ENCODE data around the gene IGF1. TPM values are rescaled to one million over a fixed set of nuclear protein-coding genes. Genes with fewer than 3 reads are reported as not detected.
A peak's percentile ranks its signal among the peaks of the same experiment; 100 is the strongest.

Gene IGF1
- total and polyA plus RNA-seq, 10 of the 15 experiments (the other 5 are each of a cell fraction or from before 2014, with no cell fraction given): 2.4 to 9.2 (median 3.5) TPM

DNA sequence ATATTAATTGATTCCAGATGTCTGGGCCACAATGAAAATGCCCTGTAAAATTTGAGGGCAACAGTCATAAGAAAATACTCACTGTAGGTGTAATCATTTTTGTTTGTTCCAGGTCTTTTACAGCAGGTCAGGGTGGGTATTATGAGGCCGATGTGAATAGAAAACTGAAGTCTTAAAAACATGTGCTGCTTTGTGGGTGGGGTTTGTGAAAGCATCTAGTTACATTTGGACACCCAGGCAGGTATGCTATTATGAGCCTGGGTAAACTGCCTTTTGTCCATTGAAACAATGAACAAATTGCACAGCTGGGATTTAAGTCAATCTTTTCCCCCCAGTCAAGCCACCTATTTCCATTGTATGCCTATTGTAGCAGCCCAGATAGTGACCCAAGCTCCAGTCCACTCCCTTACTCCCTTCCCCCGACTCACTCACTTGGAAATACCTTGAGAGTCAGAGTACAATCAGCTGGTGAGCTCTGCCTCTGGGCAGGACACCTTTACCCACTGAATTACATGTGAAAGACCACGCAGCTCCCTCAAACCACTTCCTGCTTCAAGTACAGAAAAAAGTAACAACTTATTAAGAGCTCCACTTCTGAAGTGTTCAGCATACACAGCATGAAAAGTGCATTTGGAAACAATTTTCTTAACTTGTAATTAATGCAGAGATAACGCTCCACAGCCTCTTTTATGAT, 1.8 kb downstream of the IGF1 start (continued):
- TF ChIP-seq, protein P1, sequence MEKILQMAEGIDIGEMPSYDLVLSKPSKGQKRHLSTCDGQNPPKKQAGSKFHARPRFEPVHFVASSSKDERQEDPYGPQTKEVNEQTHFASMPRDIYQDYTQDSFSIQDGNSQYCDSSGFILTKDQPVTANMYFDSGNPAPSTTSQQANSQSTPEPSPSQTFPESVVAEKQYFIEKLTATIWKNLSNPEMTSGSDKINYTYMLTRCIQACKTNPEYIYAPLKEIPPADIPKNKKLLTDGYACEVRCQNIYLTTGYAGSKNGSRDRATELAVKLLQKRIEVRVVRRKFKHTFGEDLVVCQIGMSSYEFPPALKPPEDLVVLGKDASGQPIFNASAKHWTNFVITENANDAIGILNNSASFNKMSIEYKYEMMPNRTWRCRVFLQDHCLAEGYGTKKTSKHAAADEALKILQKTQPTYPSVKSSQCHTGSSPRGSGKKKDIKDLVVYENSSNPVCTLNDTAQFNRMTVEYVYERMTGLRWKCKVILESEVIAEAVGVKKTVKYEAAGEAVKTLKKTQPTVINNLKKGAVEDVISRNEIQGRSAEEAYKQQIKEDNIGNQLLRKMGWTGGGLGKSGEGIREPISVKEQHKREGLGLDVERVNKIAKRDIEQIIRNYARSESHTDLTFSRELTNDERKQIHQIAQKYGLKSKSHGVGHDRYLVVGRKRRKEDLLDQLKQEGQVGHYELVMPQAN (conservative IDR thresholded peaks at IDR 0.05): 0 out of 2 replicates have a peak, but pooled peaks have one; percentile 36
- TF ChIP-seq TARDBP (IDR thresholded peaks at IDR 0.05; ENCODE audit: borderline replicate concordance) (no peak), RUNX3 (IDR thresholded peaks at IDR 0.05; ENCODE audit: low read length) (peak; percentile 94), SREBF1 (IDR thresholded peaks at IDR 0.05; ENCODE audit: low read length) (no peak), BHLHE40 (IDR thresholded peaks at IDR 0.05; ENCODE audit: borderline replicate concordance in 1 of 2, low read depth in 2 of 2, low read length in 1 of 2) (peak; percentile 25 to 28; a peak in 1 of 4 replicates), ZNF207 (IDR thresholded peaks at IDR 0.05; ENCODE audit: borderline replicate concordance) (no peak), HDAC2 (IDR thresholded peaks at IDR 0.05) (no peak; the same call in 1 of the 2 replicates), MEF2B (IDR thresholded peaks at IDR 0.05; ENCODE audit: partially characterized antibody, poor library complexity, severe bottlenecking) (peak; percentile 49), RAD51 (IDR thresholded peaks at IDR 0.05) (no peak), FOS (IDR thresholded peaks at IDR 0.05; ENCODE audit: borderline replicate concordance, extremely low read depth, insufficient read length) (no peak), CHD4 (IDR thresholded peaks at IDR 0.05) (no peak), TCF7 (IDR thresholded peaks at IDR 0.05; ENCODE audit: borderline replicate concordance) (no peak), RBBP5 (conservative IDR thresholded peaks at IDR 0.05) (no peak), ZBED1 (IDR thresholded peaks at IDR 0.05; ENCODE audit: borderline replicate concordance) (no peak), CREM (IDR thresholded peaks at IDR 0.05; ENCODE audit: low read depth) (no peak), POLR2AphosphoS2 (IDR thresholded peaks at IDR 0.05; ENCODE audit: low read depth, low read length) (no peak), SUZ12 (IDR thresholded peaks at IDR 0.05; ENCODE audit: unreplicated experiment) (no peak), KLF5 (IDR thresholded peaks at IDR 0.05; ENCODE audit: partially characterized antibody) (peak; percentile 8), RFX5 (IDR thresholded peaks at IDR 0.05; ENCODE audit: low read depth, low read length) (no peak)
- TF ChIP-seq, protein P2, sequence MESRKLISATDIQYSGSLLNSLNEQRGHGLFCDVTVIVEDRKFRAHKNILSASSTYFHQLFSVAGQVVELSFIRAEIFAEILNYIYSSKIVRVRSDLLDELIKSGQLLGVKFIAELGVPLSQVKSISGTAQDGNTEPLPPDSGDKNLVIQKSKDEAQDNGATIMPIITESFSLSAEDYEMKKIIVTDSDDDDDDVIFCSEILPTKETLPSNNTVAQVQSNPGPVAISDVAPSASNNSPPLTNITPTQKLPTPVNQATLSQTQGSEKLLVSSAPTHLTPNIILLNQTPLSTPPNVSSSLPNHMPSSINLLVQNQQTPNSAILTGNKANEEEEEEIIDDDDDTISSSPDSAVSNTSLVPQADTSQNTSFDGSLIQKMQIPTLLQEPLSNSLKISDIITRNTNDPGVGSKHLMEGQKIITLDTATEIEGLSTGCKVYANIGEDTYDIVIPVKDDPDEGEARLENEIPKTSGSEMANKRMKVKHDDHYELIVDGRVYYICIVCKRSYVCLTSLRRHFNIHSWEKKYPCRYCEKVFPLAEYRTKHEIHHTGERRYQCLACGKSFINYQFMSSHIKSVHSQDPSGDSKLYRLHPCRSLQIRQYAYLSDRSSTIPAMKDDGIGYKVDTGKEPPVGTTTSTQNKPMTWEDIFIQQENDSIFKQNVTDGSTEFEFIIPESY (IDR thresholded peaks at IDR 0.05): no peak
- TF ChIP-seq, protein P3, sequence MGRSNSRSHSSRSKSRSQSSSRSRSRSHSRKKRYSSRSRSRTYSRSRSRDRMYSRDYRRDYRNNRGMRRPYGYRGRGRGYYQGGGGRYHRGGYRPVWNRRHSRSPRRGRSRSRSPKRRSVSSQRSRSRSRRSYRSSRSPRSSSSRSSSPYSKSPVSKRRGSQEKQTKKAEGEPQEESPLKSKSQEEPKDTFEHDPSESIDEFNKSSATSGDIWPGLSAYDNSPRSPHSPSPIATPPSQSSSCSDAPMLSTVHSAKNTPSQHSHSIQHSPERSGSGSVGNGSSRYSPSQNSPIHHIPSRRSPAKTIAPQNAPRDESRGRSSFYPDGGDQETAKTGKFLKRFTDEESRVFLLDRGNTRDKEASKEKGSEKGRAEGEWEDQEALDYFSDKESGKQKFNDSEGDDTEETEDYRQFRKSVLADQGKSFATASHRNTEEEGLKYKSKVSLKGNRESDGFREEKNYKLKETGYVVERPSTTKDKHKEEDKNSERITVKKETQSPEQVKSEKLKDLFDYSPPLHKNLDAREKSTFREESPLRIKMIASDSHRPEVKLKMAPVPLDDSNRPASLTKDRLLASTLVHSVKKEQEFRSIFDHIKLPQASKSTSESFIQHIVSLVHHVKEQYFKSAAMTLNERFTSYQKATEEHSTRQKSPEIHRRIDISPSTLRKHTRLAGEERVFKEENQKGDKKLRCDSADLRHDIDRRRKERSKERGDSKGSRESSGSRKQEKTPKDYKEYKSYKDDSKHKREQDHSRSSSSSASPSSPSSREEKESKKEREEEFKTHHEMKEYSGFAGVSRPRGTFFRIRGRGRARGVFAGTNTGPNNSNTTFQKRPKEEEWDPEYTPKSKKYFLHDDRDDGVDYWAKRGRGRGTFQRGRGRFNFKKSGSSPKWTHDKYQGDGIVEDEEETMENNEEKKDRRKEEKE (IDR thresholded peaks at IDR 0.05): no peak
- TF ChIP-seq, protein P4, sequence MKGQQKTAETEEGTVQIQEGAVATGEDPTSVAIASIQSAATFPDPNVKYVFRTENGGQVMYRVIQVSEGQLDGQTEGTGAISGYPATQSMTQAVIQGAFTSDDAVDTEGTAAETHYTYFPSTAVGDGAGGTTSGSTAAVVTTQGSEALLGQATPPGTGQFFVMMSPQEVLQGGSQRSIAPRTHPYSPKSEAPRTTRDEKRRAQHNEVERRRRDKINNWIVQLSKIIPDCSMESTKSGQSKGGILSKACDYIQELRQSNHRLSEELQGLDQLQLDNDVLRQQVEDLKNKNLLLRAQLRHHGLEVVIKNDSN (IDR thresholded peaks at IDR 0.05; ENCODE audit: borderline replicate concordance, extremely low read length, insufficient read depth, low read depth, low read length): no peak
